ENCODE measurements around the gene FEZF1.

The FEZF1 gene

DNA sequence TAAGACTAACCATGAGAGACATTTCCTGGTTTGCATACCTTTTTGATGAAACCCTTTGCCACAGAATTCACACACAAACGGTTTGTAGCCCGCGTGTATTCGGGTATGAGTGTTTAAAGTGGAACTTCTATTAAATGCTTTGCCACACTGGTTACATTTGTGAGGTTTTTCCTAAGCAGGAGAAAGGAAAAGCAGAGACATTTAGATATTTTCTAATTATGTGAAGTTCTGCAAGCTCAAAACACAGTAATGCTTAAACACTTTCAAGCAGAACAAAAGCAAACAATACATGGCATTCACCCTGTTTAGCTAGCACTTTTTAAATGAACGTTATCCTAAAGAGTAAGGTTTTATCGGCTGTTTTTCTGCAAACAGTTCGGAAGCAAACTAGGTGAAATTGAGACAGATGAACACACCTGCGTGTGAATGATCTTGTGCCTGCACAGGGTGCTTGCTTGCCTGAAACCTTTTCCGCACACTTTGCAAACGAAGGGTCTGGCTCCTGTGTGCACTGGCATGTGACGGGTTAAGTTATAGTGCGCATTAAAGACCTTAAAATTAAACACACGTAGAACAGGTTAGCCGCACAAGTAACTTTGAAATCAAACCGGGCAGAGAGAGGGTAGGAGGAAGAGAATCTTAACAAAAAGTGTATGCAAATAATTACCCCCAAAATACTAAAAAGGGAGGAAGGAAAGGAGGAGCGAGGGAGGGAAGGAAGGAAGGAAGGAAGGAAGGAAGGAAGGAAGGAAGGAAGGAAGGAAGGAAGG lies 1.6 kb downstream of the FEZF1 start:
- DNase-seq (ENCODE audit: insufficient read length, low spot score) (no peak), FAIRE-seq (no peak)
- TF ChIP-seq, protein P1, sequence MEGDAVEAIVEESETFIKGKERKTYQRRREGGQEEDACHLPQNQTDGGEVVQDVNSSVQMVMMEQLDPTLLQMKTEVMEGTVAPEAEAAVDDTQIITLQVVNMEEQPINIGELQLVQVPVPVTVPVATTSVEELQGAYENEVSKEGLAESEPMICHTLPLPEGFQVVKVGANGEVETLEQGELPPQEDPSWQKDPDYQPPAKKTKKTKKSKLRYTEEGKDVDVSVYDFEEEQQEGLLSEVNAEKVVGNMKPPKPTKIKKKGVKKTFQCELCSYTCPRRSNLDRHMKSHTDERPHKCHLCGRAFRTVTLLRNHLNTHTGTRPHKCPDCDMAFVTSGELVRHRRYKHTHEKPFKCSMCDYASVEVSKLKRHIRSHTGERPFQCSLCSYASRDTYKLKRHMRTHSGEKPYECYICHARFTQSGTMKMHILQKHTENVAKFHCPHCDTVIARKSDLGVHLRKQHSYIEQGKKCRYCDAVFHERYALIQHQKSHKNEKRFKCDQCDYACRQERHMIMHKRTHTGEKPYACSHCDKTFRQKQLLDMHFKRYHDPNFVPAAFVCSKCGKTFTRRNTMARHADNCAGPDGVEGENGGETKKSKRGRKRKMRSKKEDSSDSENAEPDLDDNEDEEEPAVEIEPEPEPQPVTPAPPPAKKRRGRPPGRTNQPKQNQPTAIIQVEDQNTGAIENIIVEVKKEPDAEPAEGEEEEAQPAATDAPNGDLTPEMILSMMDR (IDR thresholded peaks at IDR 0.05; ENCODE audit: insufficient read depth, missing control alignments), result no peak

DNA sequence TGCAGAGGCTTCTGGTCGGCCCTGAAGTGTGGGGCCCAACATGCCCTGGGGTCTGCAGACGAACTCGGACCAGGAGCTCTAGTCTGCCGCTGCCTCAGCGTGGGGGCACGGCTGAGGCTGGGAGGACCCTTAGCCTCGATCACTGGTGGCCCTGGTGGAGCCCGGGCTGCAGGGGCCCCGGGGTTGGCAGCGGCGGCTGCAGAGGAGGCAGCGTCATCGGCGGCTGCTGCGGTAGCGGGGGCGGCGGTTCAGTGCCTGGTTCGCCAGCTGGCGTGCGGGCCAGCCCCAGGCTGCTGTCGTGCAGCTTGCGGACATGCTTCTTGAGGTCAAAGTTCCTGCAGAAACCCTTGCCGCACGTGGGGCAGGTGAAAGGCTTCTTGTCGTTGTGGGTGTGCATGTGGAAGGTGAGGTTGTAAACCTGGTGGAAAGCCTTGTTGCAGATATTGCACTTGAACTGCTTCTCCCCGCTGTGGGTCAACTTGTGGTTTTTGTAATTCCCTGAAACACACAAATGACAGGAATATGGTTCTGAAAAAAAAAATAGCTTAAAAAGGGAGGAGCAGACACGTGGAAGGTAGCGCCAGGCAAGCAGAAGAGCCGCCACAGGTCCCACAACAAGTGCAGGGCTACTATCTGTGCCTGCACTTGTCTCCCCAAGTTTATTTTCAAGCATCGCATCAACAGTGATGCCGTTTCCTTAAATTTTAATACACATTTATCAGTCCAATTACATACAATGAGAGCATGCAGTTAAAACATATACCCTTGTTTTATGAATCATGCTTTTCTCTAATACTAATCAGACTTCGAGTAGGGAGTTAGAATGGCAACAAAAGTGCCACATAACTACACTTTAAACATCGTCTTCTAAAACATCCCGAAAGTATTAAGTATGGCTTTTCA lies 2.4 kb downstream of the FEZF1 start:
- no peak for FAIRE-seq
- no peak for DNase-seq (ENCODE audit: insufficient read length, low spot score)

DNA sequence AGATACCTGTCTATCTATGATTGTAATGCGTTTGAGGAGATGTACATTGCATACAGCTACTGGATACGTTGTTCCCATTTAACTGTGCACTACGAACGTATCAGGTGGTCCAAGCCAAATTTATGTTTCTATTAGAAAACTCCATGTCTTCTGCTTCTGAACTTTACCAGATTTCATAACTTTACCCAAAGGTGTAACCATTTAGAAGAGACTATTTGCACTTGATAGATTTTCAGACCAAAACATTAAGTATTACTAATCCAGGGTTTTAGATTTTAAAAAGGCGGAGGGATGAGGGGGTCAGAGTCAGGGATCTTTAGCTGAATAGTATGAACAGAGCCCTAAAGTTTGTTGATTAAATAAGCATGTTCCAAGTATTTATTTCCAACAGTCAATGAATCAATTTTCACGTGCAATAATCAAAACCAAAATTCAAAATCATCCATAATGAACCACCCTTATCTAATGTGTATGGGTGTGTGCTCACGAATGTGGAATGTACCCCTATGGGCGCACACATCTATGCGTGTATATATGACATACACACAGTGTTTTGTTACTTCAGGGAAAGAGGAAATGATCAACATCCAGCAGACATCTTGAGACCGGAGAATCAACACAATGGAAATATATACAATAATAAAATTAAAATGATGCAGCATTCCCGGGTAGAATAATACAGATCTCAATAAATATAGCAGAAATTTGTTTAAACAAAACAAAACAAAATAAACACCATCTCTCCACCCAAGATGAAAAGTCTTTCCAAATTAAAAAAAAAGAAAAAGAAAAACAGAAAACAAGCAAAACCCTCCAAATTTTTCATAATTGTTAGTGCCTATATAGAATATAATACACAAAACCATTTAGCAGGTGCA lies 3.4 kb downstream of the FEZF1 start:
- no peak for DNase-seq (ENCODE audit: insufficient read length, low spot score)
- FAIRE-seq, result no peak
- TF ChIP-seq, protein P1 (IDR thresholded peaks at IDR 0.05; ENCODE audit: insufficient read depth, missing control alignments), result no peak

More for the DNA sequence above, 2.4 kb downstream of the FEZF1 start:
- TF ChIP-seq, protein P1 (IDR thresholded peaks at IDR 0.05; ENCODE audit: insufficient read depth, missing control alignments), result no peak

DNA sequence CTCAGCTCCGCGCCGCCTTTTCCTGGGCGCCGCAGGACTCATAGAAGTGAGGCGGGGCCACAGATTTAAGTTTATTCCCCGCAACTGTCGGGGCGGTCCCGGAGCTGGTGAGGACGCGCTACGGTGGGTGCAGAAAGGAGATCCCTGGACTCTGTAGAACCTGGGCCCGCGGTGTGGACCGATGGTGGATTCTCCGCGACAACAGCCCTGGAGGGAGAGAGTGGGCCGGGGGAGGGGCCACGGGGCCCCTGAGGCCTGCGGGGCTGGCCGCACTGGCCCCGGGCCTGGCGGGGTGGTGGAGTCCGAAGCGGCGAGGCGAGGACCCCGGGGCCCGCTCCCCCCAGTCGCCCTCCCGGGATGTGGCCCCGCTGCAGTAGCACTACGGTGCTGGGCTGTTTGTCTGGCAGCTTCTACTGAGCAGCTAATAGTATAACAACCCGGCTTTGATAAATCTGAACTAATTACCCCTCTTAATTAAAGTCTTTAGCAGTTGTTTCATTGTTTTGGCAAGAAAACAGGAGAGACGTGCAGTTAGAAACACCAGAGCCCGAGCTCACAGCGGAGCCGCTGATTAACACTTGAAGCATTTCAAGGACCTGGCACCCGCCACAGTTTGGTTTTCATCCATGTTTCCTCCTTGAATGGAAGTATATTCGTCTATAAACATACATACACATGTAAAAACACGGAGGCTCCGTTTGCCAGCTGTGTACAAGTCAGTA lies 4.2 kb downstream of the FEZF1 start:
- TF ChIP-seq, protein P1 (IDR thresholded peaks at IDR 0.05; ENCODE audit: insufficient read depth, missing control alignments), result no peak
- DNase-seq (ENCODE audit: insufficient read length, low spot score), result no peak
- FAIRE-seq, result no peak

DNA sequence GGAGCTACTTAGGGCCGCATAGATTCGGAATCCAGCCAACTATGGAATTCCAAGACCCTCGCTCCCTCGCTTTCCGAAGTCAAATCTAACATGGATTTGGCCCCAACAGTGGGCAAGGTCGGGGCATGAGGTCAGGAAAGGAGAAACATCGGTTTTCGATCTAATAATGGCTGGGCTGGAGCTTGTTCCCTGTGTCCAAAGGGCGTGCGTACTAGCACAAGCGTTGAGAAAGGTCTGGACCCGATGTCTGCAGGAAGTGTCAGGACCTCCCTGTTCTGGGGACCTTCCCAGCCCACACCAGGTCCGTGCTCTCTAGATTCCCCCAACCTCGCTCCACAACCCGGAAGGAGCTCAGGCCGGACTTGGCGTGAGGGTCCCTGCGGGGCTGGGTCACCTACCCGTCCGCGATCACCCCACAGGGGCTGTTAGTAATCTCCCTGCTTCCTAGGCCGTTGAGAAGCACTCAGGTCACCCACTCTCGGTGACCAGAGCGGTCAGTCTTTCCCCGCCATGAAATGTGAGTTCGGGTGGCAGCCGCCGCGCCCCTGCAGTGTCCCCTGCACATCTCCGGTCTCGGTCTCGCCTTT lies 4.8 kb downstream of the FEZF1 start:
- FAIRE-seq (no peak), DNase-seq (ENCODE audit: insufficient read length, low spot score) (no peak)
- TF ChIP-seq, protein P1 (IDR thresholded peaks at IDR 0.05; ENCODE audit: insufficient read depth, missing control alignments), result no peak

DNA sequence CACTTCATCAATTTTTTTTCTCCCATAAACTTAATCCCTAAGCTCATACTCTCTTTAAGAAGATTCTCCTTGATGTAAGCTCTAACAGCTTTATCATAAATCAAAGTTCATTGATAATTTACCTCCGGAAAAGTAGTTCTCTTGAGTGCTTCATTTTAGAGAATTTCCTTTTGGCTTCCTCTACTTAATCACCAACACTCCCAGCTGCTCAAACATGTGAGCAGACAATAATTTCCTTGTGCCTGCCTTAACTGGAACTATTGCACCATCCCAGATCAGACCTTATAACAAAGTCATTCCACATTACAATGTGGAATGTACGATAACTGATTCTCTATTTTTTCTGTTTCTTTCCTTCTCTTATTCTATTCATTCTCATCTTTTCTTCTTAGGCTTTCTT lies 5.9 kb downstream of the FEZF1 start:
- DNase-seq (ENCODE audit: insufficient read length, low spot score) (no peak), FAIRE-seq (peak; percentile 51)
- TF ChIP-seq, protein P1 (IDR thresholded peaks at IDR 0.05; ENCODE audit: insufficient read depth, missing control alignments), result no peak
